T-helper 2 cell treated with Interferon-gamma antibody and Interleukin-4, amounts not matched to agents 100 ng/mL and 5 ng/mL, for 36 hours (primary cell): ENCODE results near the gene TNIK. TPM values are rescaled to one million over a fixed set of nuclear protein-coding genes. Genes with fewer than 3 reads are reported as not detected.
"Not testable (repeated sequence)": the region's sequence is repeated elsewhere in the genome, so short reads cannot be mapped to it uniquely, and the experiment has no call there.

Experiments used
- intact Hi-C: fragments of 100-400 bp; cut with micrococcal nuclease; formaldehyde crosslinking; loops from one replicate; pipeline ENCODE4 v1.15.1; 2023
- total RNA-seq: library from RNA; stranded (reverse); gene quantifications from 2 replicates; pipeline ENCODE4 v1.2.3, GENCODE V29; 2022

TNIK gene
- total RNA-seq, 1 donor from 2014 or later: 73.1 TPM

DNA sequence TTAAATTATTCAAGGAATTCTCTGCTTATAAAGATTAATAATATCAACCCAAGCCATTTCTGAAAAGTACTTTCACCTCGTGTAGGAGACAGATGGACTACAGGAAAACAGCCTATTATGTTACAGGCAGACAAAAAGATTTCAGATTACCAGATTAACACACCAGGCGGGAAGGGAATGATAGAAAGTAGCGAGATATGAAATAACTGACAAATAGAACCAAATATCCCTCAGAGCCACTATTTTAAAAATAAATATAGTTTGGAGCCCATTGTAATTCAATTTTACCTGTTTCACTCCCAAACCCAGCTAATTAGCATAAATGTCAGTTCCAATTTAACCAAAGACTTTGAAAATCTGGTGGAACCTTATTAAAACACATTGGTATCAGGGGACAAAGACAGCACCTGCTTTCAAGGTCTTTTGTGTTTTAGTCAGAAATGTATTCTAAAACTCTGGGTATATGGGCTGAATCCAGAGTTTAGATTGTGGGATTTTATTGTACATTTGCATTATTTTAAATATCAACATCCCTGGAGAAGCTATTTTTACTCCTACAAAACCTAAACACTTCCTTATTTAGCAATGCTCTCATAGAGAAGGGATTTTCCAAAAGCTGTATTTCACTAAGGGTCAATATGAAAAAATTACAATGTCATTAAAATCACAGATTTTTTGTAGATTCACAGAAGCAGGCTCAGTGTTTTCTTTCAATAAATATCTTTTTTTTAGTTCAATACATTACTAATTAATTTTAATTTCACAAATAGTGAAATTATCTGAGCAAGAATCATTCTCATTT is 138.4 kb downstream of the TNIK start:
- intact Hi-C loops: no loop called here

DNA sequence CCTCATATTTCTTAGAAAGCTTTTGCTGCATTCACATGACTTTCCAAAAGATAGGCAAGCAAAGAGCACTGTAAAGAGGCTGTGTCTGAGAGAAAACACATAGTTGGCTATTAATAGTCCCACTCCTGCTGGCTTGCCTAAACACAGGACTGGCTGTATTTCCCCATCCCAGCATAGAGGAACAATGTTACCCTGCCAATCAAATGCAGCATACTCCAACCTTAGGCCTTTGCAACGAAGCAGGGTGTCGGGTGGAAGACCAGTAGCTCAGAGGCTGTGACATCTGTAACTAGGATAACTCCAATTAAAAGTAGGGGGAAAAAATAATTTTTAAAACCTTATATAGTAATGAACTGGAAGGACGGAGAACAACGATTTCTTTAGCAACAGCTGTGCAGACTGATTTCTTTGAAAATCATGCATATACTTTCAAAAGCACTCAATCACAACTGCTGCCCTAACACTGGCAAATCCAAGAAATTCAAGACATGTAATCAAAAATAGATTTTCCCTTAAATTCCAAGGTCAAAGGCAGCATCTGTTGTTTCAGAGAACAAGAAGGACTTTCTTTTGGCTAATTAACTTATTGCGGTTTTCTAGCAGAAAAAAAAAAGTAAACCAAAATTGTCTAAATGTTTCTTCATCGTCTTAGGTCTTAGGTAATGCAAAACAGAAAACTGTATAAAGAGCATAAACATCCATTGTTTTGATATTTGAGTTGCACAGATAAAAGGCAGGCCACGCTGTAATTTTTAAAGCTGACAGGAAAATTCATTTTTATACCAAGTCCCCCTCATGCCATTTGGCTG is 139.3 kb downstream of the TNIK start:
- intact Hi-C loops: no loop called here

DNA sequence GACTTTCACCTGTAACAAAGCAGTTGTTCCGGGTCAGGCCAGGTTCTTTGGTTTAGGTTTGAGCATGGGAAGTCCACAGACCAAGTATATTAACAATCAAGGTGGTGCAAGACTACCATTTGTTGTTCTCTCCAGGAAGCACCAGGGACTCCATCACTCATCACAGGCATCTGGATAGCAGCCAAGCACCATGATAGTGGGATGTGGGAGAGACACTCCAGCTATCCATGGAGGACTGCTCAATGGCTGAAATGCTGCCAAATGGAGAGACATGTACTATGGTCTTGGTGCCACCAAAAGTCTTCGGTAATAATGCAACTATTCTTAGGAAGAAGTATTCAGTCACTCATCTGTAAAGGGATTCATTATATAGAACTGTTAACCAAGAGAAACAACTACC is 143.0 kb downstream of the TNIK start:
- intact Hi-C loops: no loop called here

DNA sequence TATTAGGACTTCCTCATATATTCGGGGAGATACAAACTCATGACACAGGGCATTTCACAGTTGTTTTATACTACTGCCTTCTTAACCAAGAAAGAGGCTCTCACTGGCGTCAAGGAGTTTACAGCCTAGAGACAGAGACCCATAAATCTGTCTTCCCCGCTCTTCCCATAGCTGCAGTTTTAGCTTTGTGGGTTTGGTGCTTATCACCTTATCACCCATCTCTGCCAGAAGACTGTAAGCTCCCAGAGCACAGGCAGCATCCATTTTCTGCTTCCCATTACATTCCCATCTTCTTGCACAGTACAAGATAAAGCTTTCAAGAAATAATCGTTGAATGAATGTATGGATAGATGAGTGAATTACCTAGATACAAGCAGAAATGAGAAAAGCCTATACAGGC is 144.3 kb downstream of the TNIK start:
- intact Hi-C loops: no loop called here

DNA sequence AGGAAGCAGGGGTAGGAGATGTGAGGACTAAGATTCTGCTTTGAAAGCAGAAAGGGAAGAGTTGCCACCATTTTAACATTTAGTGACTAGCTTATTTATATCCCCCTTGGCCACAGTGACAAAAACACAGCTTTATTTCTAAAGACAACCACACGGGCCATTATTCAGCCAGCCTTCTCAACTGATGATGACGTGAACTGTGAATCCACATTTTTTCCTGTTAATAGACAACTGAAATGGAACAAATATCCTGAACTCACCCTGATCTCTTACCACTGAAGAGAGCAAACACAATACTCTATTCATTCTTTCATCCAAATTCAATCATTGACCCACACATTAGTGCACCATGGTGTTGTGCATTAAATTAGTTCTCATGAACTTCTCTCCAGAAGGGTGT is 145.1 kb downstream of the TNIK start:
- intact Hi-C loops: no loop called here

DNA sequence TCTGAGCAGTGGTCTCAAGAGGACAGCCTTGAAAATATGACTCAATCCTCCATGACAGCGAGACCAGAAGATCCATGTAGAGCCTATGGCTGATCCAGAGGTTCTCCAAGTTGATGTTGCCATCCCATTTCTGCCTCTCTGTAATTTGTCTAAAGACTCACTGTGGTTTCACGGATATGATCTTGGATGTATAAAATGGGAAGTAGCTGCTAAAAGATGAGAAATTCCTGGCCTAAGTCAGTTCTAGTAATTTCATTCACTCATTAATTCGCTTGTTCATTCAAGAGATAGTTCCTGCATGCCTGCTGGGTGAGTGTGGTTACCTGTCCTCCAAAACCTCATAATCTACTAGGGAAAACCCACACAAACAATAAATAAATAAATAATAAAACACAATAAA is 145.9 kb downstream of the TNIK start:
- intact Hi-C loops: no loop called here

DNA sequence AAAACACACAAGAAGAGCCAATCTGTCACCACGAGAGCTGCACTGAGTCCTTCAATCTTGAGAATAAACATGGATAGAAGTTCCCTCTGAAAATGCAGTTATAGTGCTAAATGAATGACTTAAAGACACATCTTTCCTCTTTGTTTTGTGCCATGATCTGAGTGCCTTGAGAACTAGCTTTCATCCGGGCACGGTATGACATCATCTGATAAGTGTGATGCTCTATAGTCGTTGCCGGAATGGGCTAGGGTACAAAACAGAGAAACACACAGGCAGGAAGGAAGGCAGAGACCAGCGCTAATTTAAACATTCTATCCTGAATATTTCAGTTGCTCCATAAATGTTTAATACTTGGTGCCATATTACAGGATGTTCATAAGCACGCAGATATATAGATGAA is 146.5 kb downstream of the TNIK start:
- intact Hi-C loops: no loop called here

DNA sequence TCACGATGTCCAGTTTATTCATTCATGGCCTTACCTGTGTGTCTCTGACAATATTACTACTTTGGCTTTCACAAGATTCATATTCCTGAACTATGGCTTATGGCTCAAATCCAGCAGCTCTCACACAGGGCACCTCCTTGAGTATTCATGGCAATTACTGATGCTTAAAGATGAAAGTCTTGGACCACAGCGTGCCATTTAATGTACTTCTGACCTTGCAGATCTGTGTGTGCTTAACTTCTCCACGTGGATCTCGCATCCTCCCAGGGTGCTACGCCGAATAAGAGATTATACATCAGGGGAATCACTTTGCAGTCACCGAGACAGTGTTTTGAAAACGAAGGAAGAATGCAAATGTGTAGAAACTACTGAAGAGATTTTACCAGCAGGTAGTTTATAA is 147.5 kb downstream of the TNIK start:
- intact Hi-C loops: no loop called here

DNA sequence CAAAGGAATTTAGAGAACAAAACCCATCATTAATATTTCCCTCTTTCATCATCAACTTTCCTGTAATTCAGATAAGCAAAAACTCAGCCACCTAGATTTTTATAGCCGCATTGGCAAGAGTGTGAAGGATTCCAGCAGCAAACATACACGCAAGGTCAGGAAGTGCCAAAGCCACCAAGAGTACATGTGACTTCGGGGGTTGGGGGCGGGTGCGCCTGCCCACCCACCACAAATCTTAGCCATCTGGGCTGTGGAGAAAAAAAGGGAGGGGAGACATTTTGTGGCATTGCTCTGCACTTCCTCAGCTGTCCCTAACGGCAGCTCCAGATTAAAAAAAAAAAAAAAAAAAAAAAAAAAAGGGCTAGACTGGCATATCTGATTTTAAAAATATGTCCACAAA is 148.4 kb downstream of the TNIK start:
- intact Hi-C loops: no loop called here

DNA sequence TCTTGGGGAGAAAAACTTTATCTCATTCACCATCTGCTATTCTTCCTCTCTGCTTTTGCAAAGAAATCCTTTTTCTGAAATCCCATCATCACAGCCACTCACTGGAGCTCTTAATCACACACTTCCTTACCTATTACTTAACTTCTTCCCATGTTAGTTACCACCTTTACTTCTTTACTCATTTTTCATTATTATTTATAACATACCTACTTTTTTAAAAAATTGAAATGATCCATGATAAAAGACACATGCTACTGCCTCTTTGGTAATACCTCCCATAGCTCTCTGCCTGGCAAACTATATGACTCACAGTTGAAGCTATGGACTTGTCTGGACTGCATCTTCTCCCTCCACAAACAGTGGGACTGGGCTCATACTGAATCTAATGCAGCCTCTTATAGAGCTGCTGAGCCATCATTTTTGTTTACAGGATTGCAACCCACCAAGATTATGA is 150.3 kb downstream of the TNIK start:
- intact Hi-C loops: no loop called here

DNA sequence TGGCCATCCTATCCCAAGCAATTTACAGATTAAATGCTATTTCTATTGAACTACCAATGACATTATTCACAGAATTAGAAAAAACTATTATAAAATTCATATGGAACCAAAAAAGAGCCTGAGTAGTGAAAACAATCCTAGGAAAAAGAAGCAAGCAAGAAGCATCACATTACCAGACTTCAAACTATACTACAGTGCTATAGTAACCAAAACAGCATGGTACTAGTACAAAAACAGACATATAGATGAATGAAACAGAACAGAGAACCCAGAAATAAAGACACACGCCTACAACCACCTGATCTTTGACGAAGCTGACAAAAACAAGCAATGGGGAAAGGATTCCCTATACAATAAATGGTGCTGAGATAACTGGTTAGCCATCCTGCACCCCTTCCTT is 152.2 kb downstream of the TNIK start:
- intact Hi-C loops: no loop called here

DNA sequence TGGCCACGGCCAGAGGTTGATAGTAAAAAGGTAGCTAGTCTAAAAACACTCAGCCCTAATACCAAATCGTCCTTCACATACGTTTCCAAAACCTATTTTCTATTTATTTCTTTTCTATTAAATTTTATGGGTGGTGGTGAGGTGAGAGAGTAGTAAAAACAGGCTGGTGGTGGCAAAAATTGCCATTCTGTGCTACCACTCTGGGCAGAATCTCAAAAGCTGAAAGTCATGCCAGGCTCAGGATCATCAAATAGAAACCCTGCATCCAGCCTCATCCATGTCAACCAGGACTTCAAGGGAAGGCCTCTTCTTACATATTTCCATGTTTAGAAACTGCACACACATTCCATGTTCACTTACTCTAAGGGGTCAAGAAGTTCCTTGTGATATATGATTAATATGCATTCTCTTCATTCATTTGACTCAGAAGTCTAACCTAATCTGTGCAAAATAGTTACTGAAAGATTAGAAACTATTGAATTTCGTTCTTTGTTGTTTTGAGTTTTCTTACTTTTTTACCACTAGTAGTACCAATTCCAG is 153.1 kb downstream of the TNIK start:
- intact Hi-C loops: no loop called here

DNA sequence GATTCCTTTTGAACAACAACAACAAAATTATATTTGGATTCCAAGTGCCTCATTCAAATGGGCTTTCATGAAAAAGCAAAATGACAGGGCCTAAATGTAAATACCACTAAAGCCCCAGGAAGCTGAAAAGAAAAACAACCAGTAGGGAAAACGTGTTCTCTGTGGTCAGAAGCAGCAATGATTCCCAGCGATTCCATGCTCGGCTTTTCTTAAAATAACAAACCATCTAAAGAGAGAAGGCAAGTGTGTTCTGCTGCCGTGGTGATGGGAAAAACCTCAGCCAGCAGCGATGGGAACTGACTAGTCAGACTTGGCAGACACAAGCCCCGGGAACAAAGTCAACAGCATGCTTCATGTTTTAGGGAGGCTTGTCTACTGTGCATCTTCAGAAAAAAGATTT is 153.6 kb downstream of the TNIK start:
- intact Hi-C loops: no loop called here

DNA sequence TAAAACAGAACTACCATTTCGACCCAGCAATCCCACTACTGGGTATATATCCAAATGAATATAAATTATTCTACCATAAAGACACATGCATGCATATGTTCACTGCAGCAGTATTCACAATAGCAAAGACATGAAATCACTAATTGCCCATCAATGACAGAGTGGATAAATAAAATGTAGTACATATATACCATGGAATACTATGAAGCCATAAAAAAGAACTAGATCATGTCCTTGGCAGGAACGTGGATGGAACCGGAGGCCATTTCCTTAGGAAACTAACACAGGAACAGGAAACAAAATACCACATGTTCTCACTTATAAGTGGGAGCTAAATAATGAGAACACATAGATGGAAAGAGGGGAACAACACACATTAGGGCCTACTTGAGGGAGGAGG is 154.4 kb downstream of the TNIK start:
- intact Hi-C loops: not testable (repeated sequence)

DNA sequence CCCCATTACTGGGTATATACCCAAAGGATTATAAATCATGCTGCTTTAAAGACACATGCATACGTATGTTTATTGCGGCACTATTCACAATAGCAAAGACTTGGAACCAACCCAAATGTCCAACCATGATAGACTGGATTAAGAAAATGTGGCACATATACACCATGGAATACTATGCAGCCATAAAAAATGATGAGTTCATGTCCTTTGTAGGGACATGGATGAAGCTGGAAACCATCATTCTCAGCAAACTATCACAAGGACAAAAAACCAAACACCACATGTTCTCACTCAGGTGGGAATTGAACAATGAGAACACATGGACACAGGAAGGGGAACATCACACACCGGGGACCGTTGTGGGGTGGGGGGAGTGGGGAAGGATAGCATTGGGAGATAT is 155.7 kb downstream of the TNIK start:
- intact Hi-C loops: not testable (repeated sequence)

DNA sequence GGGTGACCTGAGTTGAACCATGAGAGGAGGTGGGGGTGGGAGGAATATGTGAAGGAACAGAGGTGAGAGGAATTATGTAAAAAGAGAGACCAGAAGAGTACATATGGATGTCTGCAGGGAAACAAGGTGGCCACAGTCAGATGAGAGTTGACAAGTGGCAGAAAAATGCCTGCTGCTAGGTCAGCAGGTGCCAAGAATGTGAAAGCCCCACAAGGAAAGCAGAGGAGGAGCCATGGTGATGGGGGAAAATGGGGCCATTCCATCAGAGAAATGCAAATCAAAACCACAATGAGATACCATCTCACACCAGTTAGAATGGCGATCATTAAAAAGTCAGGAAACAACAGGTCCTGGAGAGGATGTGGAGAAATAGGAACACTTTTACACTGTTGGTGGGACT is 156.2 kb downstream of the TNIK start:
- intact Hi-C loops: not testable (repeated sequence)

DNA sequence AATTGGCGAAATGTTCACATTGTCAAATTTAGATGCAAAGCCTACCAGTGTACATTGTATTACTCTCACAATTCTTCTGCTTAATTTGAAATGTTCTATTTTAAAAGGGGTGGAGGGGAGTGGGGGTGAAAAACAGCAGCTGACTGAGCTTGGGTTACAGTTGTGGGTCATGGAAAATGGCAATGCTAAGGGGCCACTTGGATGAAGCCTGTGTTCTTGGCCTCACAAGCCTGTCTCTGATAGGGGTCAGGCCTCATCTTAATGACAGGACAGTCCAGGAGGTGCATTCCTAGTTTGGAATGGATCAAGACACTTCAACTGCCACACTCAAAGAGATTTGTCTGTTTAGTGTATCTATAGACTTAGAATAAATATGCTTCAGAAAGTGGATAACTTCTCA is 158.2 kb downstream of the TNIK start:
- intact Hi-C loops: no loop called here

DNA sequence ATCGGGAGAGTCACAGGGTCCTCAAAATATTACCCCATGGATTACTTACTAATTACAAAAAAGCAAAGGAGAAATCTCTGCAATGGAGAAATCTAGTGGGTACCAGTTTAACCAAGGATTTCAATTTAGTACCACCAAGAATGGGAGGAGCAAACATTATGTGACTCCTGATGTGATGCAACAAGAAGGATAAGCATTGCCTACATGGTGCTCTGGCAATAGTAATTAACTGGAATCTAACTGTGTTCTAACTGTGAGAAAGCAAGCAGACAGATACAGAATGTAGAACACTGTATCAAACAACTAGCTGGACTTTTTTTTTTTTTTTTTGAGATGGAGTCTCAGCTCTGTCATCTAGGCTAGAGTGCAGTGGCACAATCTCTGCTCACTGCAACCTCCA is 159.2 kb downstream of the TNIK start:
- intact Hi-C loops: no loop called here

DNA sequence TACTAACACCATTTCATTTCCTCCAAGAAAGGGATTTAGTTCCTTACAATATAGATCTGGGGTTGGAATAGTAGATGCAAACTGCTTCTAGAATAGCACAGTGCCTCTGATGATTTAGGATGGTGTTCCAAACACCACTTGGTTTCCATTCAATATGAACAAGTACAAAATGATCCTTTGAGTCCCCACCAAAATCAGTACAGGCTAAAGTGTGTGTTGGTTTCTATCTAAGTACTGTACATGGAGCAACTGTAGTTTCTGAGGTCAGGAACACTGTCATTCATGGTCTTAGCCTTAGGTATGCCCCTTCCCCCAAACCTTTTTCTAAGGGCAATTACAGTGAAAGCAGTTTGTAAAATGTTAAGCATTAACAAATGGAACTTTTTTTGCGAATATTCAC is 162.3 kb downstream of the TNIK start:
- intact Hi-C loops: no loop called here

DNA sequence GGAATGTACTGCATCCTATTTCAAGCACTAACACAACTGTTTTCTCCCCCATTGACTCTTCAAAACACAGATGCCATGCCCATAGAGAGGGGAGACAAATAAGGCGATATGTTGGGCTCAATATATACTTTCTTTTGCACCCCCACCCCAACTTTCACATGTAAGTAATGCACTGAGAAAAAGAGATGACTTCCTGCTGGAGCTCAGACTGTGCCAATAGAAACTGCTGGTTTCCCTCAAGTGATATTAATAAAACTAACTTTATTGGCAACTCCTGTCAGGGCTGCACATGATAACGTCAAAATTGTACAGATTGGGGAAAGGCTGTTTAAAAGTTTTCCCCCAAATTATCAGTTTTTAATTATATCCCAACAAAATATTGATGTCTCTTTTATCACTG is 163.0 kb downstream of the TNIK start:
- intact Hi-C loops: no loop called here

DNA sequence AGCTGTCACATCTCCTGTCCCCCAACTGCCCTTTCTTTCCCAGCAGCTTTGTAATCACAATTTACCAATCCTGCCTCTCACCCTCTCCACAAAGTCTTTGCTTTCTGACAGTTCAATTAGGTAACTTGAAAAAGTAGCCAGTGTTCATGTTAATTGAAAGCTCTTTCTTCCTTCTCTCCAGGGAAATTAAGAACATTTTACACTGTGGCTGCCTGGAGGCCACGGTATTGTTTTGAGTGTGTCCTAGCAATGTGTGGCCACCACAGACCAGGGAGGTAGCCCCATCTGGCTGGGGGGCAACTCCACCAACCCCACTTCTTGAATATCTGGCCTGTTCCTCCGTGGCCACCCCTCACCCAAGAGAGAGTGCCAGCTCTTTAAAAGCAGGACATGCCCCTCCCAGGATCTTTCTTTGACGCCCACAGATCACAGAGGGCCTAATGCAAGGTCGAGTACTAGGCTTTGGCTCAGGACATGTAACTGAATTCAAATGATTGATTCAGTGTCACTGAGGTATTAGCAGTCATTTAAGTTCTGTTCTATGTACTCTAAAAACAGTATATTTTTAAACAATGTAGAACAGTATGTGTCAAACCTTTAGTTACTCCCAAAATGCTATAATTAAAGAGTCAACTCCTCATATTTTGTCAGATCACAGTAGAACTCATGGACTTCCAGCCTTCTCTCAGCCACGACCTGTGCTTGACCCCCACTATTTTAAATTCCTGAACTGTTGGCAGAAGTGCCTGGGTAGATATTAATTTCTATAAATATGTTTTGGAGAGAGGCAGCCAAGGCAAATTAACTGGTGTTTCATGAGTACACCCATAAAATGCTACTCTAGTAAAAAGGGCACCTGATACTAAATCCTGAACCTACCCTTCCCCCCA is 164.5 kb downstream of the TNIK start:
- intact Hi-C loops: no loop called here
